WTC11 (cell line): ENCODE results near the gene RPUSD2. TPM values are rescaled to one million over a fixed set of nuclear protein-coding genes. Genes with fewer than 3 reads are reported as not detected.
"Not testable (repeated sequence)": the region's sequence is repeated elsewhere in the genome, so short reads cannot be mapped to it uniquely, and the experiment has no call there.

Source experiments
- ATAC-seq: fragments of 200-7000 bp; cut with Tn5 transposase; 2 replicates; pipeline ENCODE4 v1.10.0; 2021; ENCODE audit warnings: mild to moderate bottlenecking, moderate library complexity
- CTCF ChIA-PET: fragments of 300-600 bp; sonication (Branson Sonifier 250); formaldehyde crosslinking; loops from one replicate; lab custom pipeline; 2021; ENCODE audit warnings: antibody characterized with exemption; lab: Charles Lee
- POLR2A ChIA-PET: fragments of 350-600 bp; sonication (Branson Sonifier 250); formaldehyde crosslinking; loops from one replicate; lab custom pipeline; 2021; ENCODE audit warnings: antibody characterized with exemption; lab: Charles Lee
- DNase-seq: peaks from one replicate; pipeline ENCODE4 v3.0.0; 2021; ENCODE audit warnings: low spot score
- H3K27ac Mint-ChIP-seq: 2 replicates; pipeline ENCODE4 v1.8.0; 2021; ENCODE audit warnings: mixed read lengths
- H3K27me3 Mint-ChIP-seq: 2 replicates; pipeline ENCODE4 v1.8.0; 2021; ENCODE audit warnings: low read depth, mild to moderate bottlenecking, moderate library complexity, mixed read lengths
- H3K36me3 Mint-ChIP-seq: 2 replicates; pipeline ENCODE4 v1.8.0; 2021; ENCODE audit warnings: mixed read lengths
- H3K4me1 Mint-ChIP-seq: 2 replicates; pipeline ENCODE4 v1.8.0; 2022; ENCODE audit warnings: mixed read lengths
- H3K4me3 Mint-ChIP-seq: 2 replicates; pipeline ENCODE4 v1.8.0; 2021; ENCODE audit warnings: mild to moderate bottlenecking, moderate library complexity, mixed read lengths
- H3K9me3 Mint-ChIP-seq: 2 replicates; pipeline ENCODE4 v1.8.0; 2021; ENCODE audit warnings: mixed read lengths
- CREB1 ChIP-seq: sonication (generic); formaldehyde crosslinking; IDR thresholded peaks from 2 replicates; pipeline ENCODE4 v1.8.0; 2023; ENCODE audit warnings: mild to moderate bottlenecking, missing genetic modification reagents
- CREM ChIP-seq: sonication (generic); formaldehyde crosslinking; IDR thresholded peaks from 2 replicates; pipeline ENCODE4 v1.8.1; 2022; ENCODE audit warnings: mild to moderate bottlenecking, missing genetic modification reagents, moderate library complexity
- ESRRA ChIP-seq: sonication (generic); formaldehyde crosslinking; IDR thresholded peaks from 2 replicates; pipeline ENCODE4 v1.8.1; 2022; ENCODE audit warnings: mild to moderate bottlenecking, missing genetic modification reagents, borderline replicate concordance
- FOXP4 ChIP-seq: sonication (generic); formaldehyde crosslinking; IDR thresholded peaks from 2 replicates; pipeline ENCODE4 v1.8.0; 2022; ENCODE audit warnings: mild to moderate bottlenecking, missing genetic modification reagents
- GTF2I ChIP-seq: fragments of 250-450 bp; sonication (Bioruptor Pico); conservative IDR thresholded peaks from 2 replicates; pipeline ENCODE4 v1.4.0; 2021; ENCODE audit warnings: mild to moderate bottlenecking
- HMGA2 ChIP-seq: fragments of 250-450 bp; sonication (Bioruptor Pico); IDR thresholded peaks from 2 replicates; pipeline ENCODE4 v1.4.0; 2021; ENCODE audit warnings: mild to moderate bottlenecking, moderate library complexity
- IRF1 ChIP-seq: sonication (generic); formaldehyde crosslinking; IDR thresholded peaks from 2 replicates; pipeline ENCODE4 v1.8.0; 2023; ENCODE audit warnings: missing genetic modification reagents
- NFYB ChIP-seq: sonication (generic); formaldehyde crosslinking; conservative IDR thresholded peaks from 2 replicates; pipeline ENCODE4 v1.8.0; 2022; ENCODE audit warnings: low read depth, missing genetic modification reagents
- PREB ChIP-seq: sonication (generic); formaldehyde crosslinking; IDR thresholded peaks from 2 replicates; pipeline ENCODE4 v1.8.1; 2022; ENCODE audit warnings: mild to moderate bottlenecking, missing genetic modification reagents, moderate library complexity, borderline replicate concordance
- TCF7 ChIP-seq: sonication (generic); formaldehyde crosslinking; IDR thresholded peaks from 2 replicates; pipeline ENCODE4 v1.8.0; 2022; ENCODE audit warnings: mild to moderate bottlenecking, low read depth, missing genetic modification reagents, moderate library complexity
- ZNF263 ChIP-seq: sonication (generic); formaldehyde crosslinking; IDR thresholded peaks from 2 replicates; pipeline ENCODE4 v1.8.1; 2022; ENCODE audit warnings: low read depth, mild to moderate bottlenecking, moderate library complexity, missing genetic modification reagents
- ZNF512 ChIP-seq: sonication (generic); formaldehyde crosslinking; IDR thresholded peaks from 2 replicates; pipeline ENCODE4 v1.8.1; 2022; ENCODE audit warnings: missing genetic modification reagents, borderline replicate concordance
- ZNF671 ChIP-seq: fragments of 250-450 bp; sonication (Bioruptor Pico); IDR thresholded peaks from 2 replicates; pipeline ENCODE4 v1.8.0; 2021; ENCODE audit warnings: mild to moderate bottlenecking
- ZSCAN18 ChIP-seq: fragments of 250-450 bp; sonication (Bioruptor Pico); IDR thresholded peaks from 2 replicates; pipeline ENCODE4 v2.1.2; 2022; ENCODE audit warnings: mild to moderate bottlenecking, moderate library complexity
- total RNA-seq: library from RNA; stranded (reverse); gene quantifications from 3 replicates; pipeline ENCODE4 v1.2.3, GENCODE V29; 2021
- TF ChIP-seq, protein P1 (sequence below): sonication (generic); formaldehyde crosslinking; IDR thresholded peaks from 2 replicates; pipeline ENCODE4 v1.8.1; 2023; ENCODE audit warnings: mild to moderate bottlenecking, missing genetic modification reagents, borderline replicate concordance
- TF ChIP-seq, protein P2 (sequence below): sonication (generic); formaldehyde crosslinking; IDR thresholded peaks from 2 replicates; pipeline ENCODE4 v1.8.0; 2022; ENCODE audit warnings: mild to moderate bottlenecking, missing genetic modification reagents

Gene RPUSD2
- total RNA-seq, 1 experiment from 2014 or later: 30.8 TPM

DNA sequence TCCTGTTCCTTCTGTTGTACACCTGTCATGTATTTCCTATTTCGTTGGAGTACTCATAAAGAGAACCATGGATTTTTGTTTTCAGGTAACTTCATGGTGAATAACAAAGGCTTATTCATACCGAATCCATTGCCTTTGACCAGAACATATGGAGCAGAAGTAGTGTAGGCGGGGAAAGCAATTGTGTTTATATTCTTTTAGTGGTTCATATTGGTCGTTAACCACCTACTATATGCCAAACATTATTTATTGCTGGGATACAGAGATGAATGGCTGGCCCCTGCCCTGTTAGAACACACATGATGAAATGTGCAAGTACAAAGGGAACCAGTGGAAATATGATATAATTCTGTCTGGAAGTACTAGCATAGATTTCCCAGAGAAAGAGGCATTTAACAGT lies 9.8 kb downstream of the RPUSD2 start:
- ATAC-seq: no peak
- POLR2A ChIA-PET: no interaction called here
- CTCF ChIA-PET: interaction anchor here (2.1 kb wide), 1 partner anchor 11 kb away, joined by 7 read pairs; no protein-coding TSS in a partner anchor

DNA sequence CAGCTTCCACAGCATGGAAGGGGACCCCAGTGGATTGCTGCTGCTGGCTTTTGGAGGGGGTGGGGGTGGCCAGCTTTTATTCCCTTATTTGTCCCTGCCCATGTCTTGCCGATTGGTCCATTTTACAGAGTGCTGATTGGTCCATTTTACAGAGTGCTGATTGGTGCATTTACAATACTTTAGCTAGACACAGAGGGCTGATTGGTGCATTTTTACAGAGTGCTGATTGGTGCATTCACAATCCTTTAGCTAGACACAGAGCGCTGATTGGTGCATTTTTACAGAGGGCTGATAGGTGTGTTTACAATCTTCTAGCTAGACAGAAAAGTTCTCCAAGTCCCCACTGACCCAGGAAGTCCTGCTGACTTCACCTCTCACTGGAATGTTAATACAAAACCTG lies 12.7 kb downstream of the RPUSD2 start:
- CTCF ChIA-PET: interaction anchor here (0.6 to 1.3 kb wide), 2 partner anchors 12 to 65 kb away, joined by 3 to 8 read pairs; no protein-coding TSS in a partner anchor

More for the DNA sequence above, 9.8 kb downstream of the RPUSD2 start:
- Mint-ChIP-seq H3K27ac (no peak overlapping the region), H3K4me3 (no peak overlapping the region), H3K36me3 (peaks cover 10% of the 10 kb centered on the region), H3K4me1 (0 out of 2 replicates have a peak, but pooled peaks cover 5% of the 10 kb centered on the region), H3K27me3 (peaks cover 3% of the 10 kb centered on the region; the same call in 1 of the 2 replicates), H3K9me3 (peaks cover 12% of the 10 kb centered on the region)
- no peak for TF ChIP-seq IRF1 (CRISPR knock-in tag)
- TF ChIP-seq TCF7 (CRISPR knock-in tag): no peak
- no peak for TF ChIP-seq ZSCAN18
- no peak for TF ChIP-seq GTF2I (CRISPR knock-in tag)
- no peak for DNase-seq

DNA sequence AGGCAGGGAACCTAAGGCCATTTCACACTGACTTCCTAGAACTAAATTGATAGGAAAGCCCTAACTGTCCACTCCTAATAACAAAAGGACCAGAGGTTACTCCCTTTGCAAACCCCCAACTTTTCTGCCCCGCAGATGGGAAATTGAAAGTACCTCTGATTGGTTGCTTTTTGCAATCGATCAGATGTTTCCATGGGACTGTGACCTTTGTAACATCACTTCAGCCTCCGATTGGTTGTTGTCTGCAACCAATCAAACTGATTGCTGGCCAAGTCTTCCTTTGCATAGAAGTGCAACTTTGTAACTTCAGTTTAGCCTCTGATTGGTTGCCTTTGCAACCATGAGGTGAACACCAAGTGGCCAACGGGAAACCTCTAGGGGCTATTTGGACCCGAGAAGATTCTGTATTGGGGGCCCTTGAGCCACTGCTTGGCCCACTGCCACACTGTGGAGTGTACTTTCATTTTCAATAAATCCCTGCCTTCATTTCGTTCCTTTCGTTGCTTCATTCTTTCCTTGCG lies 13.7 kb downstream of the RPUSD2 start:
- Mint-ChIP-seq H3K36me3 (no peaks in the 10 kb centered on the region), H3K27me3 (peaks cover 3% of the 10 kb centered on the region; the same call in 1 of the 2 replicates), H3K9me3 (peaks cover 11% of the 10 kb centered on the region), H3K4me3 (no peak overlapping the region), H3K4me1 (0 out of 2 replicates have a peak, but pooled peaks cover 5% of the 10 kb centered on the region), H3K27ac (no peak overlapping the region)
- ChIA-PET CTCF (no interaction called here), POLR2A (no interaction called here)
- TF ChIP-seq ZNF512 (CRISPR knock-in tag) (no peak), NFYB (peak; percentile 65), CREB1 (CRISPR knock-in tag) (no peak)
- DNase-seq (no peak), ATAC-seq (peak; percentile 66)

More for the DNA sequence above, 12.7 kb downstream of the RPUSD2 start:
- H3K36me3 Mint-ChIP-seq, DNase-seq, H3K4me3 Mint-ChIP-seq, H3K27ac Mint-ChIP-seq, H3K27me3 Mint-ChIP-seq, ATAC-seq, POLR2A ChIA-PET, H3K4me1 Mint-ChIP-seq: not testable (repeated sequence)
- peaks cover 12% of the 10 kb centered on the region for H3K9me3 Mint-ChIP-seq
- peak; percentile 55 for TF ChIP-seq NFYB

GRCh38 chr15:40584191-40584590 lies 15.1 kb downstream of the RPUSD2 start:
- H3K4me3 Mint-ChIP-seq: no peak overlapping the region
- H3K27ac Mint-ChIP-seq: no peak overlapping the region
- DNase-seq (no peak), ATAC-seq (no peak)
- H3K27me3 Mint-ChIP-seq: 0 out of 2 replicates have a peak, but pooled peaks cover 3% of the 10 kb centered on the region
- H3K36me3 Mint-ChIP-seq: no peaks in the 10 kb centered on the region
- H3K9me3 Mint-ChIP-seq: peaks cover 9% of the 10 kb centered on the region
- 0 out of 2 replicates have a peak, but pooled peaks cover 5% of the 10 kb centered on the region for H3K4me1 Mint-ChIP-seq
- POLR2A ChIA-PET: interaction anchor here (1.1 kb wide), 1 partner anchor 14 kb away, joined by 3 read pairs; no protein-coding TSS in a partner anchor
- CTCF ChIA-PET: interaction anchor here (0.8 to 1.0 kb wide), 3 partner anchors 19 to 163 kb away, joined by 3 to 4 read pairs (median 3); partner anchors contain the start of gene CCDC32
- no peak for TF ChIP-seq ESRRA
- no peak for TF ChIP-seq FOXP4 (CRISPR knock-in tag)
- no peak for TF ChIP-seq HMGA2 (CRISPR knock-in tag)
- no peak for TF ChIP-seq ZNF671
- TF ChIP-seq, protein P1, sequence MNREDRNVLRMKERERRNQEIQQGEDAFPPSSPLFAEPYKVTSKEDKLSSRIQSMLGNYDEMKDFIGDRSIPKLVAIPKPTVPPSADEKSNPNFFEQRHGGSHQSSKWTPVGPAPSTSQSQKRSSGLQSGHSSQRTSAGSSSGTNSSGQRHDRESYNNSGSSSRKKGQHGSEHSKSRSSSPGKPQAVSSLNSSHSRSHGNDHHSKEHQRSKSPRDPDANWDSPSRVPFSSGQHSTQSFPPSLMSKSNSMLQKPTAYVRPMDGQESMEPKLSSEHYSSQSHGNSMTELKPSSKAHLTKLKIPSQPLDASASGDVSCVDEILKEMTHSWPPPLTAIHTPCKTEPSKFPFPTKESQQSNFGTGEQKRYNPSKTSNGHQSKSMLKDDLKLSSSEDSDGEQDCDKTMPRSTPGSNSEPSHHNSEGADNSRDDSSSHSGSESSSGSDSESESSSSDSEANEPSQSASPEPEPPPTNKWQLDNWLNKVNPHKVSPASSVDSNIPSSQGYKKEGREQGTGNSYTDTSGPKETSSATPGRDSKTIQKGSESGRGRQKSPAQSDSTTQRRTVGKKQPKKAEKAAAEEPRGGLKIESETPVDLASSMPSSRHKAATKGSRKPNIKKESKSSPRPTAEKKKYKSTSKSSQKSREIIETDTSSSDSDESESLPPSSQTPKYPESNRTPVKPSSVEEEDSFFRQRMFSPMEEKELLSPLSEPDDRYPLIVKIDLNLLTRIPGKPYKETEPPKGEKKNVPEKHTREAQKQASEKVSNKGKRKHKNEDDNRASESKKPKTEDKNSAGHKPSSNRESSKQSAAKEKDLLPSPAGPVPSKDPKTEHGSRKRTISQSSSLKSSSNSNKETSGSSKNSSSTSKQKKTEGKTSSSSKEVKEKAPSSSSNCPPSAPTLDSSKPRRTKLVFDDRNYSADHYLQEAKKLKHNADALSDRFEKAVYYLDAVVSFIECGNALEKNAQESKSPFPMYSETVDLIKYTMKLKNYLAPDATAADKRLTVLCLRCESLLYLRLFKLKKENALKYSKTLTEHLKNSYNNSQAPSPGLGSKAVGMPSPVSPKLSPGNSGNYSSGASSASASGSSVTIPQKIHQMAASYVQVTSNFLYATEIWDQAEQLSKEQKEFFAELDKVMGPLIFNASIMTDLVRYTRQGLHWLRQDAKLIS: no peak
- TF ChIP-seq CREM (CRISPR knock-in tag): no peak
- TF ChIP-seq ZNF263 (CRISPR knock-in tag): no peak
- TF ChIP-seq, protein P2, sequence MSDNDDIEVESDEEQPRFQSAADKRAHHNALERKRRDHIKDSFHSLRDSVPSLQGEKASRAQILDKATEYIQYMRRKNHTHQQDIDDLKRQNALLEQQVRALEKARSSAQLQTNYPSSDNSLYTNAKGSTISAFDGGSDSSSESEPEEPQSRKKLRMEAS (CRISPR knock-in tag): no peak
- no peak for TF ChIP-seq PREB (CRISPR knock-in tag)
